PC-9 (cell line): ENCODE data around the gene PFAS. TPM values are rescaled to one million over a fixed set of nuclear protein-coding genes. Genes with fewer than 3 reads are reported as not detected.
A peak's percentile ranks its signal among the peaks of the same experiment; 100 is the strongest.

Experiments used
- BruUV-seq: library from RNA; stranded (reverse); fragments of 400-500 nt; replicated peaks from 2 replicates; lab custom pipeline; 2021; lab: Mats Ljungman, UMichigan
- CTCF ChIA-PET: fragments of 300-600 bp; sonication (Branson Sonifier 250); formaldehyde crosslinking; loops from one replicate; lab custom pipeline; 2022; ENCODE audit warnings: antibody characterized with exemption; lab: Charles Lee
- POLR2A ChIA-PET: fragments of 300-600 bp; sonication (Branson Sonifier 250); formaldehyde crosslinking; loops from one replicate; lab custom pipeline; 2022; ENCODE audit warnings: antibody characterized with exemption; ENCODE audit not compliant: unreplicated experiment; lab: Charles Lee
- DNase-seq, 2 experiments: peaks; one replicate each; pipeline versions ENCODE4 v3.0.0 to v3.0.0-alpha.2; 2015 to 2022; ENCODE audit warnings: mixed read lengths in 1 of 2
- H2AFZ ChIP-seq: fragments of 200-600 bp; sonication (generic); 2 replicates; pipeline ENCODE4 v1.8.1; 2017; ENCODE audit warnings: antibody characterized with exemption
- H3F3A ChIP-seq: fragments of 200-600 bp; sonication (generic); 2 replicates; pipeline ENCODE4 v1.8.1; 2017; ENCODE audit warnings: antibody characterized with exemption, mild to moderate bottlenecking, low read depth; ENCODE audit not compliant: insufficient read depth
- H3K27ac ChIP-seq: fragments of 200-600 bp; sonication (generic); 2 replicates; pipeline ENCODE4 v1.6.1; 2016; ENCODE audit warnings: mixed run types
- H3K27me3 ChIP-seq: fragments of 200-600 bp; sonication (generic); 2 replicates; pipeline ENCODE4 v1.6.1; 2016; ENCODE audit warnings: low read depth, mixed run types; ENCODE audit not compliant: insufficient read depth
- H3K36me3 ChIP-seq: fragments of 200-600 bp; sonication (generic); 2 replicates; pipeline ENCODE4 v1.6.1; 2016; ENCODE audit warnings: low read depth, mixed run types
- H3K4me1 ChIP-seq: fragments of 200-600 bp; sonication (generic); replicated peaks from 2 replicates; pipeline ENCODE4 v1.6.1; 2016; ENCODE audit warnings: mixed run types; ENCODE audit not compliant: insufficient read depth
- H3K4me2 ChIP-seq: fragments of 200-600 bp; sonication (generic); 2 replicates; pipeline ENCODE4 v1.6.1; 2017; ENCODE audit warnings: mixed run types
- H3K4me3 ChIP-seq: fragments of 200-600 bp; sonication (generic); 2 replicates; pipeline ENCODE4 v1.6.1; 2016; ENCODE audit warnings: mixed run types
- H3K79me2 ChIP-seq: fragments of 200-600 bp; sonication (generic); 2 replicates; pipeline ENCODE4 v1.6.1; 2017; ENCODE audit warnings: low read depth, mixed run types
- H3K9me2 ChIP-seq: fragments of 200-600 bp; sonication (generic); 2 replicates; pipeline ENCODE4 v1.8.1; 2017; ENCODE audit warnings: mild to moderate bottlenecking; ENCODE audit not compliant: insufficient read depth
- H3K9me3 ChIP-seq: fragments of 200-600 bp; sonication (generic); 2 replicates; pipeline ENCODE4 v1.8.1; 2016; ENCODE audit warnings: low read depth; ENCODE audit not compliant: insufficient read depth
- H4K20me1 ChIP-seq: fragments of 200-600 bp; sonication (generic); 2 replicates; pipeline ENCODE4 v1.8.1; 2017; ENCODE audit not compliant: insufficient read depth
- EZH2 ChIP-seq: fragments of 200-600 bp; sonication (generic); IDR thresholded peaks from 2 replicates; pipeline ENCODE4 v1.8.0; 2017; ENCODE audit warnings: antibody characterized with exemption, low read depth
- intact Hi-C: fragments of 100-400 bp; cut with micrococcal nuclease; formaldehyde crosslinking; loops from one replicate; pipeline ENCODE4 v1.10.0; 2022; ENCODE audit not compliant: unreplicated experiment
- total RNA-seq: library from RNA; stranded (reverse); gene quantifications from 2 replicates; pipeline ENCODE4 v1.2.3, GENCODE V29; 2021
- TF ChIP-seq, protein P1 (sequence below): fragments of 200-600 bp; sonication (generic); conservative IDR thresholded peaks from 2 replicates; pipeline ENCODE4 v1.6.1; 2017; ENCODE audit warnings: mixed run types, antibody characterized with exemption, mild to moderate bottlenecking, moderate library complexity

PFAS gene
- total RNA-seq, 1 experiment from 2014 or later, result 68.2 TPM

GRCh38 chr17:8220783-8221662 lies 28.1 kb upstream of the PFAS start:
- Histone ChIP-seq H3K9me2 (no peaks in the 10 kb centered on the region), H3K4me2 (peak overlapping the region; percentile 83), H3K36me3 (no peaks in the 10 kb centered on the region), H3K79me2 (no peaks in the 10 kb centered on the region), H3F3A (peaks cover 50% of the 10 kb centered on the region), H3K4me3 (peak overlapping the region; percentile 80), H2AFZ (peak overlapping the region; percentile 81), H3K27me3 (no peaks in the 10 kb centered on the region), H3K4me1 (peaks cover 11% of the 10 kb centered on the region), H3K27ac (peak overlapping the region; percentile 79), H3K9me3 (no peaks in the 10 kb centered on the region), H4K20me1 (no peaks in the 10 kb centered on the region)
- TF ChIP-seq EZH2, result no peak
- TF ChIP-seq, protein P1, sequence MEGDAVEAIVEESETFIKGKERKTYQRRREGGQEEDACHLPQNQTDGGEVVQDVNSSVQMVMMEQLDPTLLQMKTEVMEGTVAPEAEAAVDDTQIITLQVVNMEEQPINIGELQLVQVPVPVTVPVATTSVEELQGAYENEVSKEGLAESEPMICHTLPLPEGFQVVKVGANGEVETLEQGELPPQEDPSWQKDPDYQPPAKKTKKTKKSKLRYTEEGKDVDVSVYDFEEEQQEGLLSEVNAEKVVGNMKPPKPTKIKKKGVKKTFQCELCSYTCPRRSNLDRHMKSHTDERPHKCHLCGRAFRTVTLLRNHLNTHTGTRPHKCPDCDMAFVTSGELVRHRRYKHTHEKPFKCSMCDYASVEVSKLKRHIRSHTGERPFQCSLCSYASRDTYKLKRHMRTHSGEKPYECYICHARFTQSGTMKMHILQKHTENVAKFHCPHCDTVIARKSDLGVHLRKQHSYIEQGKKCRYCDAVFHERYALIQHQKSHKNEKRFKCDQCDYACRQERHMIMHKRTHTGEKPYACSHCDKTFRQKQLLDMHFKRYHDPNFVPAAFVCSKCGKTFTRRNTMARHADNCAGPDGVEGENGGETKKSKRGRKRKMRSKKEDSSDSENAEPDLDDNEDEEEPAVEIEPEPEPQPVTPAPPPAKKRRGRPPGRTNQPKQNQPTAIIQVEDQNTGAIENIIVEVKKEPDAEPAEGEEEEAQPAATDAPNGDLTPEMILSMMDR, result no peak
- POLR2A ChIA-PET, result interaction anchor here (0.6 to 1.1 kb wide), 10 partner anchors 11 to 450 kb away, joined by 3 to 14 read pairs (median 4); partner anchors contain the start of genes AURKB and CTC1
- CTCF ChIA-PET, result interaction anchor here (0.6 to 1.3 kb wide), 4 partner anchors 11 to 163 kb away, joined by 3 to 6 read pairs (median 4); partner anchors contain the start of gene AURKB
- BruUV-seq, result no TSS peak
- DNase-seq, result peak; percentile 81 to 92
- intact Hi-C loops, result loop anchor here (1.0 to 10.0 kb wide), 6 partner anchors 11 to 524 kb away; partner anchors contain the start of genes AURKB and CCDC42

- TF ChIP-seq, protein P1, result no peak
- no peak for TF ChIP-seq EZH2
- ChIA-PET POLR2A (interaction anchor here (0.6 to 1.2 kb wide), 14 partner anchors 12 to 1058 kb away, joined by 3 to 14 read pairs (median 4); partner anchors contain the start of genes AURKB and CTC1), CTCF (interaction anchor here (0.6 to 1.3 kb wide), 3 partner anchors 11 to 102 kb away, joined by 3 to 6 read pairs (median 4); partner anchors contain the start of gene AURKB)
- peak overlapping the region; percentile 83 for H3K4me2 ChIP-seq
- H4K20me1 ChIP-seq, result no peaks in the 10 kb centered on the region
- no peaks in the 10 kb centered on the region for H3K27me3 ChIP-seq
- peak overlapping the region; percentile 87 for H3K27ac ChIP-seq
- no peaks in the 10 kb centered on the region for H3K36me3 ChIP-seq
- H3K9me3 ChIP-seq, result no peaks in the 10 kb centered on the region
- no TSS peak for BruUV-seq
- intact Hi-C loops, result loop anchor here (1.0 to 10.0 kb wide), 8 partner anchors 25 to 523 kb away; partner anchors contain the start of genes CCDC42, RPL26 and SLC25A35
- H2AFZ ChIP-seq, result peak overlapping the region; percentile 81
- H3F3A ChIP-seq, result peaks cover 50% of the 10 kb centered on the region
- peak overlapping the region; percentile 80 for H3K4me3 ChIP-seq
- H3K79me2 ChIP-seq, result no peaks in the 10 kb centered on the region
- no peaks in the 10 kb centered on the region for H3K9me2 ChIP-seq
- peaks cover 11% of the 10 kb centered on the region for H3K4me1 ChIP-seq
- DNase-seq, result peak; percentile 72 to 92
Measured at GRCh38 chr17:8221663-8222379, 27.3 kb upstream of the PFAS start.

- Histone ChIP-seq H2AFZ (no peak overlapping the region; the same call in 1 of the 2 replicates), H3K79me2 (no peaks in the 10 kb centered on the region), H3K27ac (peak overlapping the region; percentile 87), H3K9me2 (no peaks in the 10 kb centered on the region), H3K27me3 (no peaks in the 10 kb centered on the region), H3K4me3 (peak overlapping the region; percentile 80), H3K36me3 (no peaks in the 10 kb centered on the region), H3K9me3 (no peaks in the 10 kb centered on the region), H3K4me2 (peak overlapping the region; percentile 83), H4K20me1 (no peaks in the 10 kb centered on the region), H3K4me1 (peaks cover 11% of the 10 kb centered on the region), H3F3A (peaks cover 50% of the 10 kb centered on the region)
- no TSS peak for BruUV-seq
- CTCF ChIA-PET, result interaction anchor here (0.6 to 0.9 kb wide), 2 partner anchors 27 to 103 kb away, joined by 3 read pairs; no protein-coding TSS in a partner anchor
- POLR2A ChIA-PET, result interaction anchor here (0.6 to 1.2 kb wide), 7 partner anchors 14 to 169 kb away, joined by 3 to 7 read pairs (median 5); partner anchors contain the start of gene SLC25A35
- TF ChIP-seq, protein P1, result no peak
- TF ChIP-seq EZH2, result no peak
- DNase-seq, result no peak
- intact Hi-C loops, result loop anchor here (1.0 to 10.0 kb wide), 6 partner anchors 25 to 522 kb away; partner anchors contain the start of genes CCDC42, RPL26 and SLC25A35
Measured at GRCh38 chr17:8222380-8222629, 26.8 kb upstream of the PFAS start.
